DMS53 (cell line): ENCODE data around the gene TMEM263.
A peak's percentile ranks its signal among the peaks of the same experiment; 100 is the strongest.

Experiments used
- DNase-seq: peaks from one replicate; lab custom pipeline; 2025; lab: John Stamatoyannopoulos, UW

The TMEM263 gene

DNA sequence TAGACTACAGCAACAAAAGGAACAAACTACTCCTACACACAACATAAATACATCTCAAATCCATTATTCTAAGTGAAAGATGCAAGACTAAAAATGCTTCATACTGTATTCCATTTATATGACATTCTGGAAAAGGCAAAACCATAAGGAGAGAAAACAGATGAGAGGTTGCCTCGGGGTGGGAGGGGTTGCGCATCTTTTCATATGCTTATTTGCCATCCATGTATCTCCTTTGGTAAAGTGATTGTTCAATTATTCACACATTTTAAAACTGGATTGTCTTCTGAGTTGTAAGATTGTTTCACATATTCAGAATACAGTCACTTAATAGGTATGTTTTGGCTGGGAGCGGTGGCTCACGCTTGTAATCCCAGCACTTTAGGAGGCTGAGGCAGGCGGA, 5.1 kb upstream of the TMEM263 start:
- DNase-seq = no peak

DNA sequence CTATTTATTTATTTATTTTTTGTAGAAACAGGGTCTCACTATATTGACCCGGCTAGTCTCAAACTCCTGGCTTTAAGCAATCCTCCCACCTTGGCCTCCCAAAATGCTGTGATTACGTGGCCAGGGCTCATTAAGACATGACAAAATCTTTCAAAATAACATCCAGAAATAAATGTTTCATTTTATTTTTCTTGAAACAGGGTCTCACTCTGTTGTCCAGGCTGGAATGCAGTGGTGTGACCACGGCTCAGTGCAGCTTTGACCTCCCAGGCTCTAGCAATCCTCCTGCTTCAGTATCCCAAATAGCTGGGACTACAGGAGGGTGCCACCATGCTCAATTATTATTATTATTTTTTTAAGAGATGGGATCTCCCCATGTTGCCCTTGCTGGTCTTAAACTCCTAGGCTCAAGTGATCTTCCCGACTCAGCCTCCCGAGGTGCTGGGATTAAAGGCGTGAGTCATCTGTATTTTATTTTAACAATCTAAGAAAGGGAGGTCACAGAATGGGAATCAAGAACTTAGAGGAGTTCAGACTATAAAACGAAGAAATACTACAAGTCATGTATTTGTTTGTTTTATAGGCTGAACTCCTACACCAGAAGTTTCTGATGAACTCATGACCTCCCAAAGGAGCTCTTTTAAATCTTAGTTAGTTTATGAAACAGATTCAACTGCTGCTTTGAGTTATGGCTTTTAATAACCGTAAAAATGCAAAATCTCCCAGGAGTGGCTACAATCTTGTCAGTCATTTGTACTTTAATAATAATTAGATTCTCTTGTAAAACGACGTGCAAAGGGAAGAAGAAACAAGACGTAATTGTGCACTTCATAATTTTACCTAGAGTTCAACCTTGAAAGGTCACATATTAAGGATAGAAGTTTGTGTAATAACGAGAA, 2.1 kb upstream of the TMEM263 start:
- DNase-seq = no peak

DNA sequence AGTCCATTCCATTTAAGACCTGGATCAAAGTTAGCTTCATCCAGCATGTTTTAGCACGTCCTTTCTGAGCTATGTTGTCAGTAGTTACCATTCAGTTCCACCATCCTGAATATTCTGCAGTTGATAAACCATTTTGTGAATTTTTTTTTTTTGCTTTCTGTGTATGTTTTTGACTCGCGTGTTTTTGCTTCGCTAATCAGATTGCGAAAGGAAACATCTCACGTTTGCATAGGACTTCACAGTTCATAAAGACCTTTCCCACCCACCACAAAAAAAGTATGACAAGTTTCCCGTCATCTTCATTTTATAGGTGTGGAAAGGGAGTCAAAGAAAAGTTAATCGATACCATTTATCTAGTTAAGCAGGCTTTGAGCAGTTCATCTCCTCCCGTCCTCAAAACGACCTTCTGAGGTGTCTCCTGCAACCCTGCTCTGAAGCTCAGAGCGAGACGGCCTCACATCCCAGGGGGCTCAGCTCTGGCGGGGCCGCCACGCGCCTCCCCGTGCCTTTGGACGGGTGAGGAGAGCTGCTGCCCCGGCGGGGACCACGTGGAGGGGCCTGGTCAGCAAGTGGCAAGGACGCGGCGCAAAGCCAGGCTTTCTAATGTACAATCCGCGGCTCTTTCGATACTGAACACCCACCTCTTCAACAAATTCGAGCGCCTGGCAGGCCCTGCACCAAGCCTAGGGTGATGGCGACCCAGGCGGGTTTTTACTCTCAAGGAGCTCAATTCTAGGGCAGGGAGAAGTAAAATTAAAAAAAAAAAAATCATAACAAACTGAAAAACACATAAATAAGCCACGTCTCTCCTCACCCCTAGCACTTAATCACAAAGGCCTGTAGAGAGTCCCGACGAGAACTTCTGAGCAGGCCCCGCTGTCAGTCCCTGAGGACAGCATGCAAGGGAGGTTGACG, 988 bp upstream of the TMEM263 start:
- DNase-seq = peak; percentile 82

DNA sequence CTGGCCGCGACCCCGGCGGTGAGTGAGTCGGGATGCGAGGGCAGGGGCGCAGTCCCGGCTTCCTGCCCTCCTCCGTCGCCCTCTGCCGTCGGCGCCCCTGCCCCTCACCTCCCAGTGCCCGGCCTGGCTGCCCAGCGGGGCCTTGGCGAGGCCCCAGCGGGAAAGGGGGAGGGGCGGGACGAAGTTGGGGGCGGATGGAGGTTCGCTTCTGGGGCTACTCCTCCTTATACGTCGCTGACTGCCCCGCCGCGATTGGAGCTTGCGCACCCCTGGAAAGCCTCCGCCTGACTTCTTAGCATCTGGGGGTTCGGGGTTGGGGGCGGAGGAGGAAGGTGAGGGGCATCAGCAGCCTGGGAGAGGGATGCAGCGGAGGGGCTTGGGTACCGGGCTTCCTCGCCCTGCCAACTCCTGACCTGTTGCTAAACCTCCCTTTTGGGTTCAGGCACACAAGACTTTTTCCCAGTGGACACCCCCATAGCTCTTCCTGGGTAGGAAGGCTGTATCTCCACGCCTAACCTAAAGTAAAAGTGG, 406 bp downstream of the TMEM263 start:
- DNase-seq = peak; percentile 90

DNA sequence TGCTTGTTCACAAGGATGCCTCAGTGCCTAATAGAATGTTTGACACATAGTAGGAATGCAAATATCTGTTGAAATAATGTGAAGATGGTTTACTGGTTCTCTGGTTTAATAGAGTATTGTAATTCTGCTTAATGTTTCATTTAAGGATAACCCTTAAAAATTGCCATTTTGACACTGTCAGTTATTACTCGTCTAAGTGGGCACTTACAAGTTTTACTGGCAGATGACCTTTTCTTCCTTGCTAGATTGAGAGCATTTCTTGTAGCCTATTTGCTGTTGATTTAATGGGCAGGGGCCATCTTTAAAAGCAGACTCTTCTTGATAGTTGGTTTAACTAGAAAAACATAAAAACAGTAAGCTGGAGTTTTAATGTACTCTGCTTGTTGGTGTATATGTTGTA, 1.9 kb downstream of the TMEM263 start:
- DNase-seq = no peak

DNA sequence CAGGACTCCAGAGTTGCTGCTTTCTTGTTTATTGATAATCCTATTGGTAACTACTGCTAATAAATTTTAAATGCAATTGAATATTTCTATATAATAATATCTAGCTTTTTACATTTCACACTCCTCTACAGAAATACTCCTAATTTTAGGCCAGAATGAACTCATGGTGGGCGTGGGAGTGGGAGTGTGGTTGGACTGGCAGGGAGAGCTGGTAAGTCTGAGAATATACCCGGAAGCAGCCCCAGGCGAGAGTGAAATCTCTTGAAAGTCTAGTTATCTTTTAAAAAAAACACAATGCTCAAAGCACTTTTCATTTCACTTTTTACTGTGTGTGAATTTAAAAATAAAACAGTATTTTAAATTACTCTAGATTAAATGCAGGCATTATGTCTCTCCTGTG, 4.7 kb downstream of the TMEM263 start:
- no peak for DNase-seq

DNA sequence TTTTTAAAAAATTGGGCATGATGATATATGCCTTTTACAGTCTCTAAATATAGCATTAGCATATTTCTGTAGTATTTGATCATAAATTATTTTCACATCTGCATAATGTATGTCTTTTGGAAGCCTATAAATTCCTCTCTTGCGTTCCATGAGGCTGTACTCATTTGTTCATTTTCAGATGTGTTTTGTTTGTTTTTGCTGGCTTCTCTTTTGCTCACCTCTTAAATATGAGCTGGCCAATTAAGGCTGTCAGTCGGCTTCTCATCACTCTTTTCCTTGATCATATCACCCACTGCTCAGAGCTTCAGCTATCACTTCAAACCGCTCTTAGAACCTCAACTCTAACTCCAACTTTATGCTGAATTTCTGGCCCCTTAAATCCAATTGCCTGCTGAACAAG, 6.6 kb downstream of the TMEM263 start:
- DNase-seq = no peak

DNA sequence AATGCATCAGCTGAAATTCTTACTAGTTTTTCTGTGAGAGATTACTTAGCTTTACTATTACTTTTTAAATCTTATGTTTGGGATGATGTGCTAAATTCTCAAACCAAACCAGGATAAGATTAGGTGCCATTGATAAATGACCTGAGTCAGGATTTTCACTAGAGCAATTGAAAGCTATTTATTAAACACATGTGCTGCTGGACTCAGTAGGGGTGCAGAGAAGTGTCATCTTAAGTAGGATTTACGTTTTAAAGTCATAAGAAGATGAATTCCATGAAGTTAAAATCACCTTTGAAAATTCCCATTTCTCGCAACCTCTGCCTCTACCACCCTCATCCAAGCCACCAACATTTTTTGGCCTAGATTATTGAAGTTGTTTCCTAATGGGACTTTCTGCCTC, 8.8 kb downstream of the TMEM263 start:
- DNase-seq = no peak

DNA sequence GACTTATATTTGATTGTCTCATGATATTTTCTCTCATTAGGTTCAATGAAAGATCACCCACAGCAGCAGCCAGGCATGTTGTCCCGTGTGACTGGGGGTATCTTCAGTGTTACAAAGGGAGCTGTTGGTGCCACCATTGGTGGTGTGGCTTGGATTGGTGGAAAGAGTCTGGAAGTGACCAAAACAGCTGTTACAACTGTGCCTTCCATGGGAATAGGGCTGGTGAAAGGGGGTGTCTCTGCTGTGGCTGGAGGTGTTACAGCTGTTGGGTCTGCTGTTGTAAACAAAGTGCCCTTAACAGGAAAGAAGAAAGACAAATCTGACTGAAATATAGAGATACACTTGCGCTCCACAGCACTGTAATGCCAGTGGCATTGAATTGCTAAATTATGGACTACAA, 15.4 kb downstream of the TMEM263 start:
- no peak for DNase-seq

DNA sequence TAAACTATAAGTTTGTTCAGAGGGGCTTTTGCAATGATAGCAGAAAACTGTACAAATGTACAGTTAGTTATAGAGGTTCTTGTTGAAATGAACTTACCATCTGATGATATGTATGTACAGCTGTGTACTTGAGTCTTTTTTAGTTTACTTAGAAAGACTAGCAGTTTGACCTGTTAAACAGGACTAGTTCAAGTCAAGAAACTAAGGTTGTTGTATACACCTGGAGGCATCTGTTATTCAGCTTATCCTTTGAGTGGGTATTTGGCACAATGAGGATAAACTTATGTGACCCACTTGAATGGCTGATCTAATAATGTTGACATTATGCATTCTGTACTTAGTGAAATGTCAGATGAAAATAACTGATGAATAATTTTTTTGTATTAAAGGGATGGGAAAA, 17.8 kb downstream of the TMEM263 start:
- DNase-seq = peak; percentile 96

DNA sequence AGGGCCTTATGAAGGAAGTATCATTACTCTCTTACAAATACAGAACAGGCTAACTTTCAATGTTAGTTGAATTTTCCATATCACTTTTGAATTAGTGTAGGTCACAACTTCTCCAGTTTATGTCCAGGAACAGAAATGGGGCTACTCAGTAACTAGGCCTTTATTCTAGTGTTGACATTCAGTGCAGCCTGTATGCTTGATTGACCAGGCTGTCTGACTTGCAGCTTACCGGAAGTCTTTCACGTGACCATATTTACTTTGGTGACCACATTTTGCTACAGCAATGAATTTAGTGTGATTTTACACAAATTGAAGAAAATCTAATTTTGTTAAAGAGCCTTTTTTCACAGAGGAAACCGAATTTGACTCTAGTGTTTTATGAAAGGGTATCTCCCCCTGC, 18.8 kb downstream of the TMEM263 start:
- peak; percentile 97 for DNase-seq

DNA sequence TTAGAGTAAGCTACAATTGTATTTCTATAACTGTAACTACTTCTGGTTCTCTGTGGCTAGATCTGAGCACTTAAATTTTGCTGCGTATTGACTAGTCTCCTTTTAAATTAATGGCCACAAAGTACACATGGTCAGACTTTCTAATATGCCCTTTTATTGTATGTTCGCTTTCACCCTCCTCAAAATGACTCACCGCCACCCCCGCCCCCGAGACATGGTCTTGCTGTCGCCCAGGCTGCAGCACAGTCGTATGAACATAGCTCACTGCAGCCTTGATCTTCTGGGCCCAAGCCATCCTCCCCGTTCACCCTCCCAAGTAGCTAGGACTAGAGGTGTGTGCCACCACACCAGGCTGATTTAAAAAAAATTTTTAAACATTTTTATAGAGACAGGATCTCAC, 19.4 kb downstream of the TMEM263 start:
- DNase-seq = peak; percentile 78

DNA sequence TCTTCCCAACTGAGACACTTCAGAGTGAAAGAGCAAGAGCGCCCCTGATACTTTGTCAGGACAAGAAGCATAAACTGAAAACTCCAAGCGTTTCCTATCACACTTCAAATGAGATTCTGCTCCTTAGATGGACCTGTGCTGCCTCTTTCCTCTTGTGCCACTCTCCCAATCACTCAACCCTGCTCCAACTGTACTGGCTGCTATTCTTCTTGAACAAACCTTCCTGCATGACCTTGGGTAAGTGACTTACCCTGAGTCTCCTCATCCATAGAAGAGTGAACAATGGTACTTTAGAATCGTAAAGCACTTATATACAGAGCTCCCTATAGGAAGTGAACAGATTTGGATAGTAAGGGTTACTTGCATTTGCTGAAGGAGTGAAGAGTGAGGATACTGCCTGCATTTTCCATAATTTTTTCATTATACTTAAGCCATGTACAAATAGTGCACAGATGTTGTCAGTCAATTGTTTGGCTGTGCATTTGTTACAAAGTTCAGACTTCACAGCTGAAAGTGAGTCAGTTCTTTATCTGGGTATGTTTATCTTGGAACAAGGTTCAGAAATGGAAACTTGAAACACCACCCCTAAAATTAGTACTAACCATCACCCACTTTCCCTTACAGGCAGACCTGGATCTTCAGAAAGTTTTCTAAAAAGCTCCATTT, 20.4 kb downstream of the TMEM263 start:
- DNase-seq = peak; percentile 82

DNA sequence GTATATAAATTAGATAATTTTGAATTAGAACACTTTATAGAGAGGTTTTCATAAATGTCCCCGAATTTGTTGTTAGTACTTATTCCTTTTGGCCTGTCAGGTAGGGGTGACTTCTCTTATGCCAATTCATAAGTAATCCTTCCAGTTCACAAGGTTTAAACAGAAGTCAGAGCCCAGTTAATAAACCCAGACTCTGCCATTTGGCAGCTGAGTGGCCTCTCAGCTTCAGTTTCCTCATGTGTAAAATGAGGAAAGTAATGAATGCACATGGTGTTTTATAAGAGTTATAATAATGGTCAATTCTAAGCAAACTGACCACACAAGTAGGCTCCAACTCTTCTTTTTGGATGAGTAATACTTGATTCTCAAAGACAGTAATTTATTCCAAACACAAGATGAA, 21.0 kb downstream of the TMEM263 start:
- DNase-seq = peak; percentile 59

DNA sequence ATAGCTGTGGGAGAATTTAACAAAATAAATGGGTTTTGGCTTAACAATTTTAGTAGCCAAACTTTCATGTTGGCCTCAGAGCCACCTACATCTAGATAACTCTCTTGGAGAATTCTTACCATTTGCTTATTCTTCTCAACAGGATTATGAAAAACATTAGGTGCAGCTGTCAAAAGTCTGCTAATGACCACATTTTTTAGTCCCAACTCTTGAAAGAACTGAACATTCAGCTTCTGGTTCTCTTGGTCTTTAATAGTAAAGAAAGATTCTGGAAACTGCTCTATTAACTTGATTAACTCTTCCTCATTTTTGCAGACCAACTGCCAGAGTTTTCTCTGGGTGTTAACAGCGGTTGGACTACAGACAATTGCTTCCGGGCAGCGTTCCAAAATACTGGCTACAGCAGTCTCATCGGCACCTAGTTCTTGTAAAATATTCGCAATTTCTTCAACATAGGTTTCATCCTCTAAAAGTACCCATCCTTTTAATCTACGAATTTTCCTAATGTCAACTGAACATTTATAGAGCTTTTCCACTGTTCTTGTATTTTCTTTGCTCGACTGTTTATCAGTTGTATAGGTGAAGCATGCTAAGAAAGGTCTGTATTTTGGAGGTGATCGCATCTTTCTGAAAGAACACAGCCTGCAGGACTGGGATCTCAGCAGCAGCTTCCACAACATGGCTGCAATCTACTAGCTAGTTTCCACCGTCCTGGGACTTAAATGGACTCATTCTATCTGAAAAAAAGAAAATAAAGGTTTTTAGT, 22.5 kb downstream of the TMEM263 start:
- DNase-seq = peak; percentile 73

DNA sequence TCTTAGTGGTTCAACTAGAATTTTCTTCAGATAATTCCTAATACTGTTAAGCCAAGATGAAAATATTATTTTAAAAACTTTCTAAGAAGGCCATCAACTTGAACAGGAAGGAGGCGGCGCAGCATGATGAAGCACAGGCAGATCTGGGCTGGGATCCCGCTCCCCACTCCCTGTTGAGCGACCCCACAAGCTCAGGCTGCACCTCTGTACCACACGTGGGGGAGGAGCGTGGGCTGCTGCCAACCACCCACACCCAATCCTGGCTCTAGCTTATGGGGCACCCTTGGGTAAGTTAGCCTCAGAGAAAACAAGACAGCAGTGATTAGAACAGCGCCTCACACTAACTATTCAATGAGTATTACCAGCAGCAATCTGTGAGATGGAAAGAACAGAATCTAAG, 25.2 kb downstream of the TMEM263 start:
- DNase-seq = no peak

DNA sequence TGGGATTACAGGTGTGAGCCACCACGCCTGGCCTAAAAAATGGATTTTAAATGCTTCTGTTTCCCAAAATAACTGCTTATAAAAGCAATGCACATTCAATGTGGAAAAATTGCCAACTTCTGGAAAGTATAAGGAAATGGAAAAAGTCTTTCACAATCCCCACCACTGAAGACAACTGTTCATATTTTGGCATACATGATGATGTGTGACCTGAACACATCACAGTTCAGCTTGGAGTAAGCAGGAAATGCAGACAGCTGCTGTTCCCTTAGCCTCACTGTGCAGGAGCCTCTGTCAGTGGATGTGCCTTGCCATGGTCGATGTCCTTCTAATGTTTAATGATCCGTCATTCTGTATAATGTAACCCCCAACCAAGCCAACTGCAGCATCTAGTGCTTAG, 26.1 kb downstream of the TMEM263 start:
- DNase-seq = no peak

DNA sequence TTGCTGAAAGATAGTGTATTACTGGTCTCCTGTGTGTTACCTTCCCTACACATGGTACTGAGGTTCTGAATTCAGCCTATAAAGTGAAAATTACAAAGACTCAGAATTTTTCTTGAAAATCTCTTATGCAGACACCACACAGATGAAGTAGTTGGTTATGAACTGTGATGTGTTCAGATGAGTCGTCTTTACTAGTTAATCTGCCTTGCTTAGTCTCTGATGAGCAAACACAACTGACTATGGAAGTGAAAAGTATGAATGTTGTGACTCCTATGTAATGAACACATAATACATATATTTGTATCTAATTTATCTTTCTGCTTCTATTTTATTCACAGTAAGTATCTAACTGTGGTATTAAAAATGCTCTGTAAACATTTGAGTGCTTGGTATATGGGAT, 26.5 kb downstream of the TMEM263 start:
- DNase-seq = no peak

DNA sequence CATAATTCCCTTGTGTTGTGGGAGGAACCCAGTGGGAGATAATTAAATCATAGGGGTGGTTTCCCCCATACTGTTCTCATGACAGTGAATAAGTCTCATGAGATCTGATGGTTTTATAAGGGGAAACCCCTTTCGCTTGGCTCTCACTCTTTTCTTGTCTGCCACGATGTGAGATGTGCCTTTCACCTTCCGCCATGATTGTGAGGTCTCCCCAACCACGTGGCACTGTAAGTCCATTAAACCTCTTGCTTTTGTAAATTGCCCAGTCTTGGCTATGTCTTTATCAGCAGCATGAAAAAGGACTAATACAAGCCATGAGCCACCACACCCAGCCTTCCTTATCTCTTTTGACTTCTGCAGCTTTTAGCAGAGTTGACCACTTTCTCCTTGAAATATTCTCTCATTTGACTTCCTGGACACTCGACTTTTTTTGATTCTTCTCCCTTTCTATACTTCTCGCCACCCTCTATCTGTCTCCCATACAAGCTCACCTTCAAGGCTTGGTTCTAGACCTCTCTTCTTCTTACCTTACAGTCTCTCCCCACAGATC, 29.0 kb downstream of the TMEM263 start:
- DNase-seq = no peak

DNA sequence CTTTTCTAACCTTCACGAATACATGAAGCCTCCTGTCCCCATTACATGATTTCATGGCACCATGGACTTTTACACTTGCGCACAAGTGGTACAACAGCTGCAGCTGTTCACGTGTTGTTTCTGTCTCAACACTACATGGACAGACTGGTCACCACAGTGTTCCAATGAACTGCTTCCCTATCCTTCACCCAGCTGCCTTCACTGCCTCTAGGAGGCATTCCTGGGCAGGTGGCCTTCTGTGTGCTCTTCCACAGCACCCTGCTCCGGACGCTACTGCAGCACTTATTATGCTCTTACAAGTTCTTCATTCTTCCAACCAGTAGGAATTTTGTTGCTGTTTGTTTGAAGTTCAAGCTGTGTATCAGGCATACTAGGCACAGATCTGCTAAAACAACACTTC, 29.8 kb downstream of the TMEM263 start:
- peak; percentile 60 for DNase-seq

DNA sequence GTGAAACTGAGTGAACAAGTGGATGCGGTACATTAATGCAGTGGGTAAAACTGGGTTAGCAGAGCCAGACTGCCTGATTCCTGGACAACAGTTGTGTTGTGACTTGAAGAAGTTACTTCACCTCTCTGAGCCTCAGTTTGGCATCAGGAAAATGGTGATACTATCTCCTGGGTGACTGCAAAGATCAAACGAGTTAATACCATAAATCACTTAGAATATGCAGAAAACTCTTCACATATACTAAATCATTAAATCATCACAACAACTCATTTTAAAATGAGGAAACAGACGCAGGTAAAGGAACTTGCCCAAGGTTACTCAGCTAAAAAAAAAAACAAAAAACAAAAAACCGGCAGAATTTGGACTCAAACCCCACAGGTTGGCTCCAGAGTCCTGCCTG, 30.4 kb downstream of the TMEM263 start:
- DNase-seq = peak; percentile 39
